ENCODE results near the gene SMCO2. TPM values are rescaled to one million over a fixed set of nuclear protein-coding genes. Genes with fewer than 3 reads are reported as not detected.

Gene SMCO2
- total and polyA plus RNA-seq, 9 of the 15 experiments (the other 6 are each of a cell fraction or from before 2014, with no cell fraction given), result not detected

GRCh38 chr12:27523642-27524493 lies 77.3 kb downstream of the SMCO2 start, which contains the start of gene PPFIBP1 (continued):
- TF ChIP-seq XRCC5 (IDR thresholded peaks at IDR 0.05; ENCODE audit: low read depth, low read length) (peak; percentile 24; the same call in 1 of the 2 replicates), RBM17 (IDR thresholded peaks at IDR 0.05; ENCODE audit: borderline replicate concordance, low read depth, low read length) (no peak), ZEB2 (IDR thresholded peaks at IDR 0.05) (peak; percentile 46; the same call in 1 of the 2 replicates), PRDM10 (IDR thresholded peaks at IDR 0.05; ENCODE audit: partially characterized antibody) (peak; percentile 86), NCOA4 (IDR thresholded peaks at IDR 0.05; ENCODE audit: partially characterized antibody) (no peak), PHB2 (IDR thresholded peaks at IDR 0.05; ENCODE audit: low read depth) (no peak), HNRNPLL (IDR thresholded peaks at IDR 0.05; ENCODE audit: low read depth, low read length, poor library complexity, severe bottlenecking) (no peak), MYNN (IDR thresholded peaks at IDR 0.05) (no peak), MYNN (CRISPR knock-in tag; IDR thresholded peaks at IDR 0.05) (no peak), EP400 (IDR thresholded peaks at IDR 0.05) (peak; percentile 53), CC2D1A (IDR thresholded peaks at IDR 0.05) (no peak), MYBL2 (IDR thresholded peaks at IDR 0.05; ENCODE audit: low read depth) (no peak), MYBL2 (CRISPR knock-in tag; IDR thresholded peaks at IDR 0.05; ENCODE audit: borderline replicate concordance) (no peak), ZNF175 (CRISPR knock-in tag; IDR thresholded peaks at IDR 0.05; ENCODE audit: low read depth) (no peak), ZNF197 (CRISPR knock-in tag; IDR thresholded peaks at IDR 0.05; ENCODE audit: low read depth) (no peak), ZSCAN32 (CRISPR knock-in tag; IDR thresholded peaks at IDR 0.05) (no peak), SREBF1 (IDR thresholded peaks at IDR 0.05; ENCODE audit: borderline replicate concordance, low read depth, low read length) (no peak), MXD1 (CRISPR knock-in tag; IDR thresholded peaks at IDR 0.05; ENCODE audit: borderline replicate concordance, poor library complexity, severe bottlenecking) (no peak), KAT2B (IDR thresholded peaks at IDR 0.05; ENCODE audit: low read depth, low read length) (no peak), NR1H2 (CRISPR knock-in tag; IDR thresholded peaks at IDR 0.05) (no peak), LCOR (CRISPR knock-in tag; IDR thresholded peaks at IDR 0.05) (no peak), DDX20 (tag; IDR thresholded peaks at IDR 0.05; ENCODE audit: low read depth) (no peak), EP300 (IDR thresholded peaks at IDR 0.05; ENCODE audit: low read length) (no peak)
- TF ChIP-seq, protein P1, sequence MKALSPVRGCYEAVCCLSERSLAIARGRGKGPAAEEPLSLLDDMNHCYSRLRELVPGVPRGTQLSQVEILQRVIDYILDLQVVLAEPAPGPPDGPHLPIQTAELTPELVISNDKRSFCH (CRISPR knock-in tag; IDR thresholded peaks at IDR 0.05), result no peak
- TF ChIP-seq, protein P1 (tag; IDR thresholded peaks at IDR 0.05), result 0 out of 2 replicates have a peak, but pooled peaks have one; percentile 8

Measured in K562 (cell line).